Glutamatergic neuron (in vitro differentiated cells): ENCODE data around the gene FAM200A. TPM values are rescaled to one million over a fixed set of nuclear protein-coding genes. Genes with fewer than 3 reads are reported as not detected.
"Not testable (repeated sequence)": the region's sequence is repeated elsewhere in the genome, so short reads cannot be mapped to it uniquely, and the experiment has no call there.

Experiments
- DNase-seq: peaks from one replicate; pipeline ENCODE4 v3.0.0; 2022
- H3K27ac Mint-ChIP-seq: one replicate; pipeline ENCODE4 v1.8.0; 2020; ENCODE audit warnings: mild to moderate bottlenecking, mixed read lengths, inconsistent platforms; ENCODE audit not compliant: unreplicated experiment
- H3K27me3 Mint-ChIP-seq: one replicate; pipeline ENCODE4 v1.8.0; 2020; ENCODE audit warnings: mild to moderate bottlenecking, moderate library complexity, mixed read lengths, inconsistent platforms; ENCODE audit not compliant: unreplicated experiment
- H3K36me3 Mint-ChIP-seq: one replicate; pipeline ENCODE4 v1.8.0; 2020; ENCODE audit warnings: mild to moderate bottlenecking, mixed read lengths, inconsistent platforms; ENCODE audit not compliant: unreplicated experiment
- H3K4me1 Mint-ChIP-seq: one replicate; pipeline ENCODE4 v1.8.0; 2020; ENCODE audit warnings: mild to moderate bottlenecking, low read depth, mixed read lengths, inconsistent platforms; ENCODE audit not compliant: unreplicated experiment
- H3K4me3 Mint-ChIP-seq: one replicate; pipeline ENCODE4 v1.8.0; 2020; ENCODE audit warnings: mild to moderate bottlenecking, mixed read lengths, inconsistent platforms; ENCODE audit not compliant: unreplicated experiment
- H3K9me3 Mint-ChIP-seq: one replicate; pipeline ENCODE4 v1.8.0; 2020; ENCODE audit warnings: mild to moderate bottlenecking, moderate library complexity, mixed read lengths, inconsistent platforms; ENCODE audit not compliant: unreplicated experiment
- CTCF ChIP-seq: fragments of 200-600 bp; sonication (generic); IDR thresholded peaks from one replicate; pipeline ENCODE4 v1.5.0; 2021; ENCODE audit not compliant: partially characterized antibody, unreplicated experiment
- total RNA-seq: library from RNA; stranded (reverse); fragmentation: NEBNext Ultra II Directional; extraction: Animal tissue kit (Norgen Biotek cat#: 25700); gene quantifications from one replicate; pipeline ENCODE4 v1.2.1, GENCODE V29; 2021; ENCODE audit not compliant: unreplicated experiment

The FAM200A gene
- total RNA-seq, 1 donor from 2014 or later: 8.1 TPM

- H3K36me3 Mint-ChIP-seq: no peaks in the 10 kb centered on the region
- H3K9me3 Mint-ChIP-seq: peaks cover 2% of the 10 kb centered on the region
- DNase-seq: no peak
- TF ChIP-seq CTCF: no peak
- peaks cover 5% of the 10 kb centered on the region for H3K27me3 Mint-ChIP-seq
- H3K4me3 Mint-ChIP-seq: peak overlapping the region; percentile 94
- H3K27ac Mint-ChIP-seq: no peak overlapping the region
- H3K4me1 Mint-ChIP-seq: peaks cover 1% of the 10 kb centered on the region
These were observed 27.5 kb upstream of the FAM200A start for GRCh38 chr7:99579281-99579955.

GRCh38 chr7:99576251-99576650 lies 24.3 kb upstream of the FAM200A start:
- no peak overlapping the region for H3K4me3 Mint-ChIP-seq
- peaks cover 2% of the 10 kb centered on the region for H3K9me3 Mint-ChIP-seq
- H3K4me1 Mint-ChIP-seq: peaks cover 1% of the 10 kb centered on the region
- no peaks in the 10 kb centered on the region for H3K36me3 Mint-ChIP-seq
- no peak for TF ChIP-seq CTCF
- DNase-seq: no peak
- peaks cover 3% of the 10 kb centered on the region for H3K27me3 Mint-ChIP-seq
- no peak overlapping the region for H3K27ac Mint-ChIP-seq

- no peaks in the 10 kb centered on the region for H3K27me3 Mint-ChIP-seq
- H3K9me3 Mint-ChIP-seq: no peaks in the 10 kb centered on the region
- H3K27ac Mint-ChIP-seq: no peak overlapping the region
- no peak for TF ChIP-seq CTCF
- H3K4me1 Mint-ChIP-seq: no peaks in the 10 kb centered on the region
- H3K4me3 Mint-ChIP-seq: no peak overlapping the region
- no peak for DNase-seq
- H3K36me3 Mint-ChIP-seq: no peaks in the 10 kb centered on the region
These were observed 21.3 kb upstream of the FAM200A start for GRCh38 chr7:99573257-99573656.

- H3K27me3 Mint-ChIP-seq: no peaks in the 10 kb centered on the region
- H3K36me3 Mint-ChIP-seq: no peaks in the 10 kb centered on the region
- H3K4me3 Mint-ChIP-seq: no peak overlapping the region
- no peak for TF ChIP-seq CTCF
- no peak for DNase-seq
- no peak overlapping the region for H3K27ac Mint-ChIP-seq
- H3K9me3 Mint-ChIP-seq: no peaks in the 10 kb centered on the region
- no peaks in the 10 kb centered on the region for H3K4me1 Mint-ChIP-seq
These were observed 19.9 kb upstream of the FAM200A start for GRCh38 chr7:99571768-99572167.

GRCh38 chr7:99568770-99569169 lies 16.9 kb upstream of the FAM200A start:
- H3K36me3 Mint-ChIP-seq, H3K4me1 Mint-ChIP-seq, H3K27ac Mint-ChIP-seq, H3K27me3 Mint-ChIP-seq, H3K4me3 Mint-ChIP-seq, H3K9me3 Mint-ChIP-seq, DNase-seq: not testable (repeated sequence)

GRCh38 chr7:99563650-99564049 lies 11.7 kb upstream of the FAM200A start:
- DNase-seq: no peak
- Mint-ChIP-seq H3K36me3 (peaks cover 10% of the 10 kb centered on the region), H3K9me3 (peaks cover 2% of the 10 kb centered on the region), H3K27ac (no peak overlapping the region), H3K27me3 (peaks cover 9% of the 10 kb centered on the region), H3K4me1 (peaks cover 4% of the 10 kb centered on the region), H3K4me3 (no peak overlapping the region)
- no peak for TF ChIP-seq CTCF
